Measurements from ENCODE around the gene A1BG.

Gene A1BG, protein sequence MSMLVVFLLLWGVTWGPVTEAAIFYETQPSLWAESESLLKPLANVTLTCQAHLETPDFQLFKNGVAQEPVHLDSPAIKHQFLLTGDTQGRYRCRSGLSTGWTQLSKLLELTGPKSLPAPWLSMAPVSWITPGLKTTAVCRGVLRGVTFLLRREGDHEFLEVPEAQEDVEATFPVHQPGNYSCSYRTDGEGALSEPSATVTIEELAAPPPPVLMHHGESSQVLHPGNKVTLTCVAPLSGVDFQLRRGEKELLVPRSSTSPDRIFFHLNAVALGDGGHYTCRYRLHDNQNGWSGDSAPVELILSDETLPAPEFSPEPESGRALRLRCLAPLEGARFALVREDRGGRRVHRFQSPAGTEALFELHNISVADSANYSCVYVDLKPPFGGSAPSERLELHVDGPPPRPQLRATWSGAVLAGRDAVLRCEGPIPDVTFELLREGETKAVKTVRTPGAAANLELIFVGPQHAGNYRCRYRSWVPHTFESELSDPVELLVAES

GRCh38 chr19:58352760-58353671, at the start of gene A1BG:
Gene A1BG (minus strand): TSS chr19:58353492. CDS start chr19:58353437, 55 bp downstream.
- DNase-seq = no peak

GRCh38 chr19:58401840-58402421, 48.6 kb upstream of the A1BG start:
- DNase-seq = no peak

- peak; percentile 99 for DNase-seq
These were observed 47.9 kb upstream of the A1BG start for GRCh38 chr19:58400916-58401839.

GRCh38 chr19:58400316-58400915, 47.1 kb upstream of the A1BG start:
- DNase-seq = no peak

GRCh38 chr19:58399903-58400302, 46.6 kb upstream of the A1BG start:
- DNase-seq = no peak

DNA sequence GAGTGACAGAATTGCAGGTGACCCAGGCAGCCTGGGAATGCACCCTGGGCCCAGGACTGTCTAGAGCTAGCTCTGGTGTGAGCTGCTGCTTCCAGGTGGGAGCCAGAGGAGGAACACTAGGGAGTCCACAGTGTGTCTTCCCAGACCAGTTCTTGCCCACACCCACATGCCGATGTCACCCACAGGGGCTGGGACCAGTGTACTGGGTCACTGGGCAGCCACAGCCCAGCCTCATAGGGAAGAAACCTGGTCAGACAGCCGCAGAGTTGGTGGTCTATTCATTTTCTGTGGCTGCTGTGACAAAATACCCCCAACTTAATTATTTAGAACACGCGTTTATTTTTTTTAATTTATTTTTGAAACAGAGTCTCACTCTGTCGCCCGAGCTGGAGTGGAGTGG, 45.3 kb upstream of the A1BG start:
- no peak for DNase-seq

- no peak for DNase-seq
These were observed 44.8 kb upstream of the A1BG start for GRCh38 chr19:58398087-58398486.

- DNase-seq = no peak
These were observed 44.3 kb upstream of the A1BG start for GRCh38 chr19:58397533-58398037.

GRCh38 chr19:58396691-58397532, 43.6 kb upstream of the A1BG start:
- DNase-seq = no peak

GRCh38 chr19:58395979-58396627, 42.8 kb upstream of the A1BG start:
- peak in 1 of 2 experiments; percentile 33 for DNase-seq

GRCh38 chr19:58395220-58395978, 42.1 kb upstream of the A1BG start, which contains the start of gene RNF225:
Gene RNF225 (plus strand): TSS chr19:58395656. CDS start chr19:58396090, 434 bp downstream.
- peak in 1 of 2 experiments; percentile 41 for DNase-seq

DNA sequence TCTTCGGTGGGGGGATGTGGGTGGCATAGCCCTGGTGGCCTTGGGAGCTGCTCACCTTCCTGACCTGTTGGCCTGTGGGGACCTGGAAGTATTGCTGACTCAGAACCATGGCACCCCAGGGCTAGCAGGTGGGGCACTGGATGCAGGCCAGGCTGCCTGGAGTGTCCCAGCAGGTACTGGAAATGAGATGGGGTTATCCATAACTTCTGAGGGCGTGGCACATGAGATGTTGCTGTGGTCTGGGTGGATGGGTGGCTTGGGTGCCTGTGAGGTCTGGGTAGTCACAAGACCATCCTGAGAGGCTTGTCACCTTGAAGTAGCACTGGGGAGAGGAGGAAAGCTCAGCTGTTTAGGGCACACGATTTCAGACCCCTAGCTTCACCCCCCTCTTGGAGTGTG, 41.5 kb upstream of the A1BG start:
- DNase-seq = no peak

DNA sequence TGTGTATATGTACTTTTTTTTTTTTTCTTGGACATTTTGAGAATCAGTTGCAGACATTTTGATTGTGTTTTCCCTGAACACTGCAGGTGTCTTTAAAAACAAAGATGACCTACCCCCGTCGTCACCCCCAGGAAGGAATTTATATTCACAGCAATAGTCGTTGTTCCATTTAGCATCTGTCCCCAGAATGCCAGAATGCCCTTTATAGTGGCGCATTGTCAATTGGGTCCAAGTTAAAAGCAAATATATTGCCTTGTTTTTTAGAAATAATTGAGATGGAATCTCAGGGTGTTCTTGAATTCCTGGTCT, 40.4 kb upstream of the A1BG start:
- no peak for DNase-seq

DNA sequence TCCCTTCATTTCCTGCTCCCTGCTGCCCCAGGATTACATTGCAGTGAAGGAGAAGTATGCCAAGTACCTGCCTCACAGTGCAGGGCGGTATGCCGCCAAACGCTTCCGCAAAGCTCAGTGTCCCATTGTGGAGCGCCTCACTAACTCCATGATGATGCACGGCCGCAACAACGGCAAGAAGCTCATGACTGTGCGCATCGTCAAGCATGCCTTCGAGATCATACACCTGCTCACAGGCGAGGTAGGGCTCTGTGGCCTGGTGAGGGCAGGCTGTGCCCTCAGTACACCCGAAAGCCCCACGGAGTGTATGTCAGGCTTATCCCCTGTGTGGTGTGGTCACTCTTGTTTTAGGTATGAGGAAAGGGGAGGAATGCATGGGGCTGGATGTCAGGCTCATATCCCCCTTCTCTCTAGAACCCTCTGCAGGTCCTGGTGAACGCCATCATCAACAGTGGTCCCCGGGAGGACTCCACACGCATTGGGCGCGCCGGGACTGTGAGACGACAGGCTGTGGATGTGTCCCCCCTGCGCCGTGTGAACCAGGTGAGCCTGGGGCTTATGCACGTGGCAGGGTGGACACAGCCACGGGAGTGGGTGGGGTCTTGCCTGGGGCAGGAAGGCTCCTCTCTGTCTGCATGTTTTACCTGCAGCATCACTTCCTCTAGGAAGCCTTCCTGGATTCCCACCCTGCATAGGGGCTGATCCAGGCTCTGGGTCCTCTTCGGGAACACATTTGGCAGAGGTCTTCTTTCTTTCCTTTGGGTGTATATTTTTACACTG, 39.8 kb upstream of the A1BG start:
- DNase-seq = no peak

GRCh38 chr19:58388175-58388526, 34.9 kb upstream of the A1BG start:
- DNase-seq = no peak

GRCh38 chr19:58387338-58388174, 34.3 kb upstream of the A1BG start:
- no peak for DNase-seq

DNA sequence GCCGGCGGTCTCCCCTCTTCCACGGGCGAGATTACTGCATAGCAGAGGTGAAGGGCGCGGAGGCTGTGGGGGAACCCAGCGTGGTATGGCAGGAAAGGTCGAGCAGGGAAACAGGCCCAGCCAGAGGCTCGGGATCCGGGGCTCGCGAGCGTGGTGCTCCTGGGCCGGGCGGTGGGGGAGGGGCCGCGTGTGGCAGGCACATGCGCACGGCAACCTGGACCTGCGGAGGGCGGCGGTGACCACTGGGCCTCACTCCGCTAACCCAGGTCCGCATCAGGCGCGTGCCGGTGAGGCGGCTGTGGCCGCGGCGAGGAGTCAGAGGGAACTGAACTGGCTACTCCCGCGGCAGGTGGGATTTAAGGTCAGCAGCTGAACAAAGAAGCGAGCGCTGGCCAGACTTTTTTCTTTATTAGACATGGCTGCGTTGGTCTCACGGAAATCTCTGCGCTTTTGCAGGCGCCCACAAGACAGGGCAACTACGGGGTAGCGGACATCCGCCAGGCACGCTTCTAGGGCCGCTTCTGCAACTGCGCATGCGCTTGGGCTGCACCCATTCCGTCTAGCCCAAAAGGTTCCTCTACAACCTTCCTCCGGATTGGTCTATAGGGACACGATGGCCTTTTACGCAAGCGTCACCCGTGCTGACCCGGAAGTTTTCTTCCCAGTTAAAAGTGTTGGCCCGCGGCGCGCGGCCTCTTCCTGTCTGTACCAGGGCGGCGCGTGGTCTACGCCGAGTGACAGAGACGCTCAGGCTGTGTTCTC, 33.5 kb upstream of the A1BG start, which contains the start of gene RPS5:
Gene RPS5 (plus strand): TSS at position 694 of the 762 bp plus-strand sequence. CDS start 869 bp downstream, outside the sequence.
- DNase-seq = peak; percentile 92 to 95

All from activated CD4-positive, alpha-beta T cell treated with anti-CD3 and anti-CD28 coated beads, Interleukin-2, amount 50 U/mL, for 48 hours (primary cell).